ENCODE results near the gene LMCD1. TPM values are rescaled to one million over a fixed set of nuclear protein-coding genes. Genes with fewer than 3 reads are reported as not detected.

The LMCD1 gene
- total RNA-seq, 4 donors from 2014 or later = 43.2 to 576 (median 131) TPM

- no peak for DNase-seq (ENCODE audit: extremely low spot score)
- no peak for TF ChIP-seq CTCF (IDR thresholded peaks at IDR 0.05)
- no peak for TF ChIP-seq POLR2AphosphoS5 (IDR thresholded peaks at IDR 0.05)
- no peak for TF ChIP-seq POLR2A (IDR thresholded peaks at IDR 0.05; ENCODE audit: low read depth)
- TF ChIP-seq EP300 (IDR thresholded peaks at IDR 0.05) = no peak
- intact Hi-C loops (cut with DNase I) = loop anchor here (2.0 to 5.0 kb wide), 2 partner anchors 120 to 179 kb away; partner anchors contain the start of gene LMCD1
- Histone ChIP-seq H3K4me1 (peaks cover 9 to 11% (median 10%) of the 10 kb centered on the region in 4 donors), H3K4me3 (no peak overlapping the region), H3K9me3 (peaks cover 0 to 7% (median 3%) of the 10 kb centered on the region in 4 donors), H3K27ac (replicated peaks in 1 of 4) (no peak overlapping the region), H3K36me3 (no peaks in the 10 kb centered on the region), H3K27me3 (peaks cover 0 to 6% (median 0%) of the 10 kb centered on the region in 4 donors)
- 83% methylated on average over 4 of the region's 4 CpGs for WGBS
Measured at GRCh38 chr3:8621872-8622271, 120.2 kb downstream of the LMCD1 start.

DNA sequence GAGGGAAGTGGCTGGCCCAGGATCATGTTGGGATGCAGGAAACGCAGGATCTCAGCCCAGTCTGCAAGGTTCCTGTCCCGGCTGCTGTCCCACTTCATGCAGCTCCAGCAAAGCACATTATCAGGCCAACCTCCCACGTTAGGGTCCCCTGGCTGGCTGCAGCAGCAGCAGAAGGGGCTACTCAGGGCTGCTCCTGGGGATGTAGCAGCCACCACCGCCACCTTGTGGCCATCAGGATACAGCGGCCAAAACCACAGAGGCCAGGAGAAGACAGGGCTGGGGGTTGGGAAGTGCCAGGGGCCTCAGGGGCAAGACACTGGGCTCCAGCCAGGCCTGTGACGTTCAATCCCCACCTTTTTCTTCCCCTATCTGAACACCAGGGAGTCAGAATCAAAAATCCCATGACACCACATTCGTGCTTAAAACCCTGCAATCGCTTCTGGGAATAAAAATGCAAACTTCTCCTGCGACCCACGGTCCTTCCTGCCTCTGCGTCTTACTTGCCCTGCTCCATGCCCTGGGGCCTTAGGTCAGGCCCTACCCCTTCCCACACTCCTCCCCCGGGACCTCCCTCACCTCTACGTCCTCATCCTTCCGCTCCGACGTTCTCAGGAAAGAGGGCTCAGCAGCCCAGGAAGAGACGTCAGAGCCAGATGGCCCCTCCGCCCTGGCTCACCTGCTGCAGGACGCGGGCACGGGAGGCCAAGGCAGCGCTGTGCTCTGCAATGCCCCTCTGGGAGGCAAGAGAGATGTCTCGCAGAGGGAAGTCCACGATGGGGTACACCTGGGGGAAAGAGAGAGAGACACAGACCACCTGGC, 121.5 kb downstream of the LMCD1 start:
- H3K27ac ChIP-seq (replicated peaks in 1 of 4) = no peak overlapping the region
- intact Hi-C loops (cut with DNase I) = loop anchor here (2.0 to 5.0 kb wide), 2 partner anchors 121 to 180 kb away; partner anchors contain the start of gene LMCD1
- DNase-seq (ENCODE audit: extremely low spot score) = no peak
- peaks cover 0 to 6% (median 0%) of the 10 kb centered on the region in 4 donors for H3K27me3 ChIP-seq
- H3K36me3 ChIP-seq = no peaks in the 10 kb centered on the region
- H3K9me3 ChIP-seq = peaks cover 0 to 7% (median 3%) of the 10 kb centered on the region in 4 donors
- peak overlapping the region in 1 of 4 donors; percentile 2 for H3K4me3 ChIP-seq
- WGBS = 46% methylated on average over 22 of the region's 24 CpGs
- no peak for TF ChIP-seq POLR2AphosphoS5 (IDR thresholded peaks at IDR 0.05)
- peak; percentile 78 to 89 (median 86) for TF ChIP-seq CTCF (IDR thresholded peaks at IDR 0.05)
- H3K4me1 ChIP-seq = peaks cover 9 to 11% (median 10%) of the 10 kb centered on the region in 4 donors

GRCh38 chr3:8623741-8624140, 122.1 kb downstream of the LMCD1 start:
- H3K27ac ChIP-seq (replicated peaks in 1 of 4) = no peak overlapping the region
- H3K9me3 ChIP-seq = peaks cover 0 to 7% (median 3%) of the 10 kb centered on the region in 4 donors
- H3K27me3 ChIP-seq = peaks cover 0 to 6% (median 0%) of the 10 kb centered on the region in 4 donors
- no peak for DNase-seq (ENCODE audit: extremely low spot score)
- no peak for TF ChIP-seq POLR2A (IDR thresholded peaks at IDR 0.05; ENCODE audit: low read depth)
- no peak for TF ChIP-seq CTCF (IDR thresholded peaks at IDR 0.05)
- TF ChIP-seq POLR2AphosphoS5 (IDR thresholded peaks at IDR 0.05) = no peak
- TF ChIP-seq EP300 (IDR thresholded peaks at IDR 0.05) = no peak
- 78% methylated on average over 9 of the region's 14 CpGs for WGBS
- H3K36me3 ChIP-seq = no peaks in the 10 kb centered on the region
- H3K4me3 ChIP-seq = no peak overlapping the region
- peaks cover 9 to 11% (median 10%) of the 10 kb centered on the region in 4 donors for H3K4me1 ChIP-seq
- intact Hi-C loops (cut with DNase I) = loop anchor here (2.0 to 5.0 kb wide), 2 partner anchors 121 to 181 kb away; partner anchors contain the start of gene LMCD1

Other genes with a start within 250 kb of the LMCD1 start
- 1 to 10 TPM in 1 of 4 donors, under 1 TPM in 2, not detected in 1; 0.32 to 5.1 (median 0.66) TPM for gene SSUH2, start 143.0 kb downstream of the LMCD1 start, total RNA-seq
- gene CAV3, start 232.0 kb downstream of the LMCD1 start, total RNA-seq = not detected